ENCODE data around the gene LINGO1.

LINGO1 gene

GRCh38 chr15:77571741-77572140, 61.0 kb downstream of the LINGO1 start:
- no peak for DNase-seq (ENCODE audit: low spot score)

GRCh38 chr15:77571181-77571580, 61.5 kb downstream of the LINGO1 start:
- DNase-seq (ENCODE audit: low spot score): no peak

DNA sequence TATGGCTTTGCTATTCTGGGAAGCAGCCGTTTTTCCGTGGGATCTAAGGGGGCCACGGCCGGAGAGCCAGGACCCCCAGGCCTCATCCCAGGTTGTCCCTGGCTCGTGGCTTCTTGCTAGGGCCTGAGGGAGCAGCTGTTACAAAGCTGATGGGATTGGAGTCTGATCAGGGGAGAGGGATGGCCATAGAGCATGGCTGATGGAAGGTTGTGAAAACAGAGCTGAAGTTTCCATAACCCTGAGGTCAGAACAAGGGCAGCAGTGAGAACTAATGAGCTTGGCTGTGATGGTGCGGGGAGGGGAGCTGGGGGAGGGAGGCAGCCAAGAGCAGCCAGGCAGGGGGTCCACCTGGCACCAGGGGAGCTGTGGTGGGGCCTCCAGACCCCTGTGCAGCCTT, 63.0 kb downstream of the LINGO1 start:
- DNase-seq (ENCODE audit: low spot score): no peak

GRCh38 chr15:77568973-77569728, 63.6 kb downstream of the LINGO1 start:
- DNase-seq (ENCODE audit: low spot score): no peak

DNA sequence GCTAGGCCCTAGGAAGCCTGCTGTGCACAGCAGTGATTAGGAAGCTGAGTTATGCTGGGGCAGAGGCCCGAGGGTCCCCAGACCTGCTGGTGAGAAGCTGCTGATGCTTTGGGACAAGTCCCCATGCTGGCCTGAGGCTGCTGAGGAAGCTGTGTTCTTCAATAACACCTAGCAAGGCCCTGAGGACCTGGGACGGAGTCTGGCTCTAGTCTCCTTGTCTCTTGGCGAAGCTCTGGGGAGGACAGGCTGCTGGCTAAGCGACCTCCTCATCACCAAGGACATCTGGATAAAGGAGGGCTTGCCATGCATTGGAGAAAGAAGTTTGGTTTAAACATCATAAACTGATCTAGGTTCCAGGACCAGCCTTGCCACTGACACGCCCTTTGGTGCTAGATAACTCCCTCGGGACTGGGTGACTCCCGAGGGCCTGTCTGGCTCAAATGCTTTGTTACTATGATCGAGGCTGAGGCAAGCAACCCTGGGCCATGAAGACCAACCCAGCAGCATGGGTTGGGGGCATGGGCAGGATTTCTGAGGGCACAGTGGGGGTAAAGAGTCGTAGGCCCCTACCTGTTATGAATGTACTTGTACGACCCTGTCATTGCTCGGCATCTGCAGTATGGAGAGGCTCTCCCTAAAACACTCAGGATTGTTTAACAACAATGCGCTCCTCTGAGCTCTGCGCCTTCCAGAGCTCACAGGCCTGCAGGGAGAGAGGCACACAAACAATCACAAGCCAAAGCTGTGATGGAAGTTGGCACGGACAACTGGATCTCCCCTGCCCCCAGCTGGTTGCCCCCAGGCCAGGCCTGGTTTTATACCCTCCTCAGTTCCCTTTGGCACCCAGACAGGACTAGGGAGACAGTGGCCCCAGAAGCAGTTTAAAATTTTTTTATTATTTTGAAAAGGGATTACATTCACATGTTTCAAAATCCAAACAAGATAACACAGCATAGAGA, 64.4 kb downstream of the LINGO1 start:
- no peak for DNase-seq (ENCODE audit: low spot score)

GRCh38 chr15:77567202-77567601, 65.5 kb downstream of the LINGO1 start:
- no peak for DNase-seq (ENCODE audit: low spot score)

GRCh38 chr15:77566092-77566491, 66.6 kb downstream of the LINGO1 start:
- no peak for DNase-seq (ENCODE audit: low spot score)

DNA sequence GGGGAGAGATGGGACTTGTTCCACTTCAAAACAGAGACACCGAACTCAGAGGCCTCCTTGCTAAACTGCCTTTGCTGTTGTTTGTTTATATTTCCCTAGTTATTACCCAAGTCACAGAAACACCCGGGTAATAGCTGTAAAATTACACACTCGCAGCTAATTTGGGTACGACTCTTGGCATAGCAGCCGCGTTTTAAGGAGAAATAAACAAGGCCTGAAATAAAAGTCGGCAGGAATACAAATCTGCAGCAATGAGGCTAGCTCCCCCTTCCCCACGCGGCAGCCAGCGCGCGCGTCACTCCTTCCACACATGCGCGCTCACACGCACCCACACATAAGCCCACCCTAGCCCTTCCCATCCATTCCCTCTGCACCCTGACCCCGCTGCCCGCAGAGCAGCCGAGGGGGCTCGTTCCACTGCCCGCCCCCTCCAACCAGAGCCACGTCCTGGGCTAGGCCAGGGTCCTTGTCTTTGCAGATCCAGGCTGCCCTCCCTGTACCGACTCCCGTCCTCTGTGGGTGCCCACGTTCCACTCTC, 67.3 kb downstream of the LINGO1 start:
- DNase-seq (ENCODE audit: low spot score): no peak

GRCh38 chr15:77564938-77565337, 67.8 kb downstream of the LINGO1 start:
- no peak for DNase-seq (ENCODE audit: low spot score)

DNA sequence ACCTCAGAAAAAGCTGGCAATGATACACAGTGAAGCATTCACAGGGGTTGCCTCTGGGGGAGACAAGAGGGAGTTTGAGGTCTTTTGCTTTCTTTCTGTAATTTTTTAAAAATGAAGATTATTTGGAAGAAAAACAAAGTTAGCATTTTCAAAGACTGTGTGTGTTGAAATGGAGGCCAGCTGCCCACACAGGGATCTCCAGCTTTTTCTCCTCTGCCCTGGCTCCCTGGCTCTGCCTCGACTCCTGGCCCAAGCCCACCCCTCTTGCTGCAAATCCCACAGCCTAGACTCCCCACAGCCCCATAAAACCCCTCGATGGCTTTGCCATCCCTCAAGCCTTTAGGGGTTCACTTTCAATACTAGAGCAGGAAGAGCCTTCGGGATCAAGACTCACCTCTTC, 68.4 kb downstream of the LINGO1 start:
- DNase-seq (ENCODE audit: low spot score): no peak

DNA sequence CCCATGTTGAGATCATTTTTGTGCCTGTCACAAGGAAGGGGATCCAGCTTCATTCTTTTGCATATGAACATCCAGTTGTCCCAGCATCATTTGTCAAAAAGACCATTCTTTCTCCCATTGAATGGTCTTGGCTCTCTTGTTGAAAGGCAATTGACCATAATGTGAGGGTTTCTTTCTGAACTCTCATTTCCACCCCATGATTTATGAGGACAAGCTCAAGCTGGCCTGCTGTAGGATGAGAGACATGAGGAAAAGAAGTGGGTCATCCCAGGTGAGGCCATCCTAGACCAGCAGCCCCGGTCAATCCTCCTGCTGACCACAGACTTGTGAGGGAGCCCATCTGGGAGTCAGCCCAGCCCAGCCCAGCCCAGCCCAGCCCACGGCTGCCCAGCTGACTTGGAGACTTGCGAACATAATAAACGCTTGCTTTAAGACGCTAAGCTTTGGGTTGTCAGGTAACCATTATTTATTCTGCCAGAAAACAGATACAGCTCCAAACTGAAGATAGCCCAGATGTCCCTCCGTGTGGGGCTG, 69.0 kb downstream of the LINGO1 start:
- DNase-seq (ENCODE audit: low spot score): no peak

Measured in LoVo (cell line).